ENCODE data around the gene DENND5B.
"Not testable (repeated sequence)": the region's sequence is repeated elsewhere in the genome, so short reads cannot be mapped to it uniquely, and the experiment has no call there.

The DENND5B gene

DNA sequence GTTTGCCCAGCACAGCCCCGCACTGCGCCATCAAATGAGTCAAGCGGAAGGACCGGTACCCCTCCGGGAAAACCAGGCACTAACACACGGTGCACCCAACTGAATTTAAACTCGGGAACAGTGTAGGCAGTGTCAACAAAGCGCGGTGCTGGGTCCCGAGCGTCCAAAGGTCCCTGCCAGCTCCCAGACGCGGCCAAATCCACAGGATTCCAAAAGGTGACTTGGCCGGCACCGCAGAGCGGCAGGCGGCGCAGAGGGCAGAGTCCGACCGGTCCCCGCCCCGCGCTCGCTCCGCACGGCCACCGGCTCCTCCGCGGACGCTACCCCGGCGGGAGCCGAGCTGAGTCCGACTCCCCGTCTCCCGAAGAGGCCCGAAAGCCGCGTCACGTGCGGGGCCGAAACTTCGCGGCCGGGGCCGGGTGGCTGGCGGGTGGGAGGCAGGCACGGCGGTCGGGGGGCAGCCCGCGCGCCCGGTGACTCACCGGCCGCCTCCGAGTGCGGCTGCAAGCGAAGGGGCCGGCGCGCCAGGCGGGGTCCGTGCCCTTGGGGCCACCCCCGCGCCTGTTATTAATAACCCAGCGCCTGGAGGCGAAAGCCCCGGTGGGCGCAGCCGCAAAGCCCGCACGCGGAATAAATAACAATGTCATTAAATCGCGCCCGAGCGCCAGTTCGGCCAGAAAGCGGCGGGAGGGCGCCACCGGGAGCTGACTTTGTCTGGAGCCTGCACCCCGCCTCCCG is 863 bp downstream of the DENND5B start:
- no peaks in the 10 kb centered on the region for H3K27me3 ChIP-seq (ENCODE audit: control insufficient read depth, insufficient read depth, low read length)
- H3K4me1 ChIP-seq (ENCODE audit: control insufficient read depth, insufficient read depth, low read length), result peaks cover 23% of the 10 kb centered on the region
- H3K36me3 ChIP-seq (ENCODE audit: insufficient read depth, low read length), result no peaks in the 10 kb centered on the region
- H3K4me2 ChIP-seq (ENCODE audit: low read length), result peak overlapping the region; percentile 98
- peak overlapping the region; percentile 95 for H3K9ac ChIP-seq (ENCODE audit: low read depth, low read length)
- H3K9me3 ChIP-seq (replicated peaks; ENCODE audit: low read length), result no peaks in the 10 kb centered on the region
- H3K4me3 ChIP-seq (ENCODE audit: low read length), result peak overlapping the region; percentile 95

DNA sequence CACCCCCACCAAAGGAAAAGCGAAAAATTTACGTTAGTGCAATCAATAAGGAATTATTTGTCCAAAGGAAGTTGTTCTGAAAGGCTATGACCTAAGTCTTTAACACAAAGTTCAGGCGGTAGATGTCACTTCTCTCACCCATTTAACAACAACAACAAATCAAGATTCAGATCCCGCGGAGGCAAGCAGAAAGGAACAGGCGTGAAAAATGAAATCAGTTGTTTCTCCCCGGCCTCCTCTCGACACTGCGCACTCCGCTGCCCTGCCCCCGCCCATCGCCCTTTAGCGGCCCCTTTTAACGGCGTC is 1.4 kb downstream of the DENND5B start:
- Histone ChIP-seq H3K9me3 (replicated peaks; ENCODE audit: low read length) (no peaks in the 10 kb centered on the region), H3K9ac (ENCODE audit: low read depth, low read length) (peak overlapping the region; percentile 95), H3K27me3 (ENCODE audit: control insufficient read depth, insufficient read depth, low read length) (no peaks in the 10 kb centered on the region), H3K36me3 (ENCODE audit: insufficient read depth, low read length) (no peaks in the 10 kb centered on the region), H3K4me3 (ENCODE audit: low read length) (peak overlapping the region; percentile 95), H3K4me1 (ENCODE audit: control insufficient read depth, insufficient read depth, low read length) (peaks cover 27% of the 10 kb centered on the region), H3K4me2 (ENCODE audit: low read length) (peak overlapping the region; percentile 98)

DNA sequence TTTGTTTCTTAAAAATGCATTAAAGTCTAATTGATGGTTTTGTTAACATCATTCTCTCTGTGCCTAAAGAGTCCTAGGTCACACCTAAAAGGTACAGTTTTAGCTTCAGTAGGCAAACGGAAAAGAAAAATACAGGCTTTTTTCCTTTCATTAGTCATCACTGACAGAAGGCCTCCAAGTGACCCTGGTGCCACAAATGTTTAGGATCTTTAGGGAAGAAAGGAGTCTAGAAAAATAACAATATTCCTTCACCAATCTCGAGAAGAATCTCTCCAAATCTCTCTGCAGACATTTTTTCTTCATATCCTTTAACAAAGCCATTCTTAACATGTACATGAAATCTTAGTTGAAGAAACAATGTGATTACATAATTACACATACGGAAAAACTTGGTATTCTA is 2.0 kb downstream of the DENND5B start:
- H3K4me3 ChIP-seq (ENCODE audit: low read length), result peak overlapping the region; percentile 95
- peak overlapping the region; percentile 98 for H3K4me2 ChIP-seq (ENCODE audit: low read length)
- no peaks in the 10 kb centered on the region for H3K27me3 ChIP-seq (ENCODE audit: control insufficient read depth, insufficient read depth, low read length)
- H3K9ac ChIP-seq (ENCODE audit: low read depth, low read length), result peak overlapping the region; percentile 95
- no peaks in the 10 kb centered on the region for H3K9me3 ChIP-seq (replicated peaks; ENCODE audit: low read length)
- peaks cover 27% of the 10 kb centered on the region for H3K4me1 ChIP-seq (ENCODE audit: control insufficient read depth, insufficient read depth, low read length)
- H3K36me3 ChIP-seq (ENCODE audit: insufficient read depth, low read length), result no peaks in the 10 kb centered on the region

DNA sequence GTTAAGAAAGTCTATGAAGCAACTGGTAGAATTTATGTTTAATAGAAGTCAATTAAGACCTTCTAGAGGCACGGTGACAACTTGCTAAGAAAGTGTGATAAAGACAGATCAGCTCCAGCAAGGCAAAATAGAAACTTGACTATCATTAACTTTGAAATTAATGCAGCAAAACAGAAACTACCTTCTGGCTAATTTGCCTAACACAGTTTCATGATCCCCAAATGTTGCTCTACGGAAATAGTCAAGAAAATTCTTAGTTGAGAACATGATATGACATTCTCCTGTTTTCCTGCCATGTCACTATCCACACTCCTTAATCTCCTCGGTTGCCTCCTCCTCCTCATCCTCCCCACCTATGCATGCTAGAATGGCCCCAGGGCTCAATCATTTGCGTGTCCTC is 4.2 kb downstream of the DENND5B start:
- H3K9me3 ChIP-seq (replicated peaks; ENCODE audit: low read length), result no peaks in the 10 kb centered on the region
- no peak overlapping the region for H3K9ac ChIP-seq (ENCODE audit: low read depth, low read length)

DNA sequence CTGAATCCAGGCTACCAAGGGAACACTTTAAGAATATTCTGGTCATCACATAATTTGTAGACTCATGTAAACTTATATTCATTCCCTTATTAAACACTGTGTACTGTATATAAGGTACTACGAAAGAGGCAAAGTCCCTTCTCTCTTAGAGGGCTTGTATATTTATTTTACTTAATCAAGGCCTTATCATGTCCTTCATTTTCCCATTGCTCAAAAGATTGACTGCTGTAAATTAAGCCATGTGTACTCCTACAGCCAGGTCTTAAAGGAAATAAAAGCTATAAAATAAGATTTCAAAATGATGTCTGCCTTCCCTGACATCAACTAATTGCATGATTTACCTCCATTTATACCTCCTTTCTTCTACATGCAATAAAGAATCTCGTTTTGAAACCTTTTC is 5.0 kb downstream of the DENND5B start:
- Histone ChIP-seq H3K36me3 (ENCODE audit: insufficient read depth, low read length) (no peaks in the 10 kb centered on the region), H3K9ac (ENCODE audit: low read depth, low read length) (no peak overlapping the region), H3K4me1 (ENCODE audit: control insufficient read depth, insufficient read depth, low read length) (peaks cover 20% of the 10 kb centered on the region), H3K27me3 (ENCODE audit: control insufficient read depth, insufficient read depth, low read length) (no peaks in the 10 kb centered on the region), H3K9me3 (replicated peaks; ENCODE audit: low read length) (no peaks in the 10 kb centered on the region), H3K4me3 (ENCODE audit: low read length) (no peak overlapping the region), H3K4me2 (ENCODE audit: low read length) (no peak overlapping the region)

More for the DNA sequence above, 4.2 kb downstream of the DENND5B start:
- no peak overlapping the region for H3K4me2 ChIP-seq (ENCODE audit: low read length)
- H3K4me3 ChIP-seq (ENCODE audit: low read length), result no peak overlapping the region
- H3K4me1 ChIP-seq (ENCODE audit: control insufficient read depth, insufficient read depth, low read length), result peaks cover 26% of the 10 kb centered on the region
- no peaks in the 10 kb centered on the region for H3K36me3 ChIP-seq (ENCODE audit: insufficient read depth, low read length)
- no peaks in the 10 kb centered on the region for H3K27me3 ChIP-seq (ENCODE audit: control insufficient read depth, insufficient read depth, low read length)

DNA sequence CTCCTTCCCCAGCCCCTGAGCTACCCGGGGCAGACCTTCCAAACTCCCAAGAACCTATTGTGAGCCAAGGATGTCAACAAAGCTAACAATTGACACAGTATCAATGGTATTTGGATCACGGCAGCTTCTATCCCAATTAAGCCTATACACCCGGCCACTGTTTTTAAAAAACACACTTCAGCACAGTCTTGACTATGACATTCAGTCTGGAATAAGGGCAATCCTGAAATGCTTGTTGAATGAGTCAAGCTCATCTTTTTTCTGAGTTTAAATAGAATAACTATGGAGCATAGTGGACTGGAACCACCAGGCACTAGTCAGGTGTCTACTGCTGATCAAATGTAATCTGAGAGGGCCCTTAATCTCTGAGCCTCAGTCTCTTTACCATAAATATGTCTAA is 5.7 kb downstream of the DENND5B start:
- Histone ChIP-seq H3K9me3 (replicated peaks; ENCODE audit: low read length) (no peaks in the 10 kb centered on the region), H3K36me3 (ENCODE audit: insufficient read depth, low read length) (no peaks in the 10 kb centered on the region), H3K27me3 (ENCODE audit: control insufficient read depth, insufficient read depth, low read length) (no peaks in the 10 kb centered on the region), H3K4me2 (ENCODE audit: low read length) (peak overlapping the region; percentile 33), H3K9ac (ENCODE audit: low read depth, low read length) (peak overlapping the region; percentile 38), H3K4me3 (ENCODE audit: low read length) (peak overlapping the region; percentile 30), H3K4me1 (ENCODE audit: control insufficient read depth, insufficient read depth, low read length) (peaks cover 20% of the 10 kb centered on the region)

DNA sequence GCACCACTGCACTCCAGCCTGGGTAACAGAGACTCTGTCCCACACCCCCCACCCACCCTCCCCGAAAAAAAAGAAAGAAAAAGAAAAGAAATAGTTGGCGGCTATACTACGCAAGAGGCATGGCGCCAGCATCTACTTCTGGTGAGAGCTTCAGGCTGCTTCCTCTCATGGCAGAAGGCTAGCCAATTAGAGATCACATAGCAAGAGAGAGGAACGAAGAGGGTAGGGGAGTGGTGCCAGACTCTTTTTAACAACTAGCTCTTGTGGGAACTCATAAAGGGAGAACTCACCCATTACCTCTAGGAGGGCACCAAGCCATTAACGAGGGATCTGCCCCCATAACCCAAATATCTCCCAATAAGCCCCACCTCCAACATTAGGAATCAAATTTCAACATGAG is 6.2 kb downstream of the DENND5B start:
- Histone ChIP-seq H3K9me3 (replicated peaks; ENCODE audit: low read length) (no peaks in the 10 kb centered on the region), H3K36me3 (ENCODE audit: insufficient read depth, low read length) (no peaks in the 10 kb centered on the region), H3K27me3 (ENCODE audit: control insufficient read depth, insufficient read depth, low read length) (no peaks in the 10 kb centered on the region), H3K4me1 (ENCODE audit: control insufficient read depth, insufficient read depth, low read length) (peaks cover 20% of the 10 kb centered on the region), H3K9ac (ENCODE audit: low read depth, low read length) (peak overlapping the region; percentile 38), H3K4me3 (ENCODE audit: low read length) (peak overlapping the region; percentile 30), H3K4me2 (ENCODE audit: low read length) (peak overlapping the region; percentile 33)

DNA sequence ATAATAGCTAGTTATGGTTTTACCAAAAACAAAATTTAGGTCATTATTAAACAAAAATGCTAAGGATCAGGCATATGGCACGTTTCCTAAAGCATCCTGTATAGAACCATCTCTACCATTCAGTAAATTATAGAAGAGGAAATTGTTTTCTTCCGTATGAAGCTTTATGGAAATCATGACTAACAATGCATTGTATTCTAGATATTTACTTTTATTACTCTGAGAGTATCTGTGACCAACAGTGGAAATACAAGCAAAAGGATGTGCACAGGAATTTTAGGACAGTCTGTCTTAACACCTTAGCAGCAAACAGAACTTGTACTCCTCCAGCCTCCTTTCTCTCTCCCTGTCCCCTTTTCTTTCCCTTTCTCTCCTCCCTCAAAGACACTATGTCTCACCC is 7.1 kb downstream of the DENND5B start:
- Histone ChIP-seq H3K36me3 (ENCODE audit: insufficient read depth, low read length) (no peaks in the 10 kb centered on the region), H3K27me3 (ENCODE audit: control insufficient read depth, insufficient read depth, low read length) (no peaks in the 10 kb centered on the region), H3K4me2 (ENCODE audit: low read length) (no peak overlapping the region), H3K9me3 (replicated peaks; ENCODE audit: low read length) (no peaks in the 10 kb centered on the region), H3K9ac (ENCODE audit: low read depth, low read length) (no peak overlapping the region), H3K4me3 (ENCODE audit: low read length) (no peak overlapping the region), H3K4me1 (ENCODE audit: control insufficient read depth, insufficient read depth, low read length) (peaks cover 18% of the 10 kb centered on the region)

DNA sequence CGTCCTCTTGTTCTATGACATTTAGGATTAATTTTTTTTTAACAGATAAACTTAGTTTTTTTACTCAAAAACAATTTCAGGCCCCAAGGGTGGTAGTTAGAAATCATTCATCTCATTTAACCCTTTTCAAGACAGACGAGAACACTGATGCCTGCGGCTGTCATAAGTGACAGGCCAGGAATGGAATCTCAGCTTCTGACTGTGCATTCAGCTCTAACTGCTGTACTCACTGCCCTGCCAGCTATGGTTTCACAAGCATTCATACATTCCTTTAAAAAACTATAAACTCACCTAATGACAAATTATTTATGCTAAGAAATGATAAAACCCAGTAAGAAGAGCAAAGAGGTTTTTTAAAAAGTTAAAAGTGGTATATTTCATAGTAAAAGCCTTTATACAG is 8.8 kb downstream of the DENND5B start:
- Histone ChIP-seq H3K9me3 (replicated peaks; ENCODE audit: low read length) (no peaks in the 10 kb centered on the region), H3K36me3 (ENCODE audit: insufficient read depth, low read length) (no peaks in the 10 kb centered on the region), H3K4me3 (ENCODE audit: low read length) (no peak overlapping the region), H3K4me1 (ENCODE audit: control insufficient read depth, insufficient read depth, low read length) (peaks cover 22% of the 10 kb centered on the region), H3K9ac (ENCODE audit: low read depth, low read length) (no peak overlapping the region), H3K27me3 (ENCODE audit: control insufficient read depth, insufficient read depth, low read length) (no peaks in the 10 kb centered on the region), H3K4me2 (ENCODE audit: low read length) (no peak overlapping the region)

DNA sequence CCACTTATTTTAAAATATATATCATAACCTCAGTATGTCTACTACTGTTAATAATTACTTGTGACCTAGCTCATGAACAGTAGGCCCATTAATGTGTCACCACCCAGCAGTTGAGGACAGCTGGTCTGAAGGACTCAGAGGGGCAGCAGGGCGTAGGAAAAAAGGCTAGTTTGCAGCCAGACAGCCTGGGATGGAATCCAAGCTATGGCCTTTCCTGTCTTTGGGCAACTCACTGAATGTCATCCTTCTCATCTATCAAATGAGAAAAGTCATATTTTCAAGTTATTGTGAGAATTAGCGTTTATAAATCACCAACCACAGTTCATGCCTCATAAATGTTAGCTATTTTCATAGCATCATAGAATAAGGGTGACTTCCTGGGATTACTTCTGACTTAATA is 12.3 kb downstream of the DENND5B start:
- no peak overlapping the region for H3K4me3 ChIP-seq (ENCODE audit: low read length)
- H3K27me3 ChIP-seq (ENCODE audit: control insufficient read depth, insufficient read depth, low read length), result no peaks in the 10 kb centered on the region
- no peak overlapping the region for H3K4me2 ChIP-seq (ENCODE audit: low read length)
- H3K9ac ChIP-seq (ENCODE audit: low read depth, low read length), result no peak overlapping the region
- peaks cover 18% of the 10 kb centered on the region for H3K4me1 ChIP-seq (ENCODE audit: control insufficient read depth, insufficient read depth, low read length)
- H3K9me3 ChIP-seq (replicated peaks; ENCODE audit: low read length), result no peaks in the 10 kb centered on the region
- no peaks in the 10 kb centered on the region for H3K36me3 ChIP-seq (ENCODE audit: insufficient read depth, low read length)

DNA sequence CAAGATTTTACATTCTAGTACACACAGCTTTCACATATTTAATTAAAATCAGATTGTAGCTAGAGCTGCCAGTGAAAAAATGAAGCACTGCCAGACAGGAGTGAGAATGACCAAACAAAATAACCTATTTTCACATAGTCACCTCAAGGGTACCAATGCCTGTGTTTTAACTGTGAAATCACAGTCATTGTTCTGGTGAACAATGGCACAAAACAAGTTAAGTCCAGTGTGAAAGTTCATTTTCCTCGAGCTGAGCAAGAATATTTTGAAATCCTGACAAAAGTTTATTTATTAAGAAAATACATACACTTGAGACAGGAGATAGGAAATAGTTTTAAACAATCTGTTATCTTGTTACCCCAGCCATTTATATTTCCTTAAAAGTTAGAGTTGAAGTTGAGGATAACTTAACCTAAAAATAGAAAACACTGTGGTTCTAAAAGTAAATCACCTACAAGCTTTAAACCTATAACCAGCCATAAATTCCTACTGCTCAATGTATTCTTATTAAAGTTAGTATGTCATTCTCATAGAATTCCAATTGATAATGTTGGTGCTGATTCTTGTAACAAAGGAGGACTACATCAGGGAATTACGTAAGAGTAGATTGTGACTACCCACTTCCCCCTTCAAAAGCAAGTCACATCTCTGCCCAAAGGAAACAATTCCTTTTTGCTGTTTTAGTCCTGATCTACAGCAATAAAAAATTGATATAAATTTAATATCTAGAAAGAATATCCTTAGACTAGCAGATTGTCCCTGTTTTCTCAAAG is 15.9 kb downstream of the DENND5B start:
- H3K27me3 ChIP-seq (ENCODE audit: control insufficient read depth, insufficient read depth, low read length), result no peaks in the 10 kb centered on the region
- H3K4me1 ChIP-seq (ENCODE audit: control insufficient read depth, insufficient read depth, low read length), result peaks cover 18% of the 10 kb centered on the region
- no peak overlapping the region for H3K4me3 ChIP-seq (ENCODE audit: low read length)
- H3K9me3 ChIP-seq (replicated peaks; ENCODE audit: low read length), result no peaks in the 10 kb centered on the region
- no peak overlapping the region for H3K9ac ChIP-seq (ENCODE audit: low read depth, low read length)
- no peaks in the 10 kb centered on the region for H3K36me3 ChIP-seq (ENCODE audit: insufficient read depth, low read length)
- H3K4me2 ChIP-seq (ENCODE audit: low read length), result no peak overlapping the region

DNA sequence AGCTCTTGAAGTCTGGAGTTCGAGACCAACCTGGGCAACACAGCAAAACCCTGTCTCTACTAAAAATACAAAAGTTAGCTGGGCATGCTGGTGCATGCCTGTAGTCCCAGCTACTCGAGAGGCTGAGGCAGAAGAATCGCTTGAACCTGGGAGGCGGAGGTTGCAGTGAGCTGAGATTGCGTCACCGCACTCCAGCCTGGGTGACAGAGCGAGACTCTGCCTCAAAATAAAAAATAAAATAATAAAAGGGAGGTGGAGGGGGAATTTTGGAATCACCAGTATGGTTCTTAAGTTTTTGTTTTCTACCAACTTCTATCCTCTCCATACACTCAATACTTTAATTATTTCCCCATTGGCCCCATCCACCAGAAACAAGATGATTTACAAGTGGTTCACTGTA is 16.6 kb downstream of the DENND5B start:
- H3K4me1 ChIP-seq (ENCODE audit: control insufficient read depth, insufficient read depth, low read length), result peaks cover 18% of the 10 kb centered on the region
- not testable (repeated sequence) for H3K9me3 ChIP-seq (replicated peaks; ENCODE audit: low read length); H3K4me2 ChIP-seq (ENCODE audit: low read length); H3K9ac ChIP-seq (ENCODE audit: low read depth, low read length); H3K4me3 ChIP-seq (ENCODE audit: low read length); H3K36me3 ChIP-seq (ENCODE audit: insufficient read depth, low read length); H3K27me3 ChIP-seq (ENCODE audit: control insufficient read depth, insufficient read depth, low read length)

All from skeletal muscle satellite cell (primary cell).